ENCODE measurements around the gene TBC1D22A. TPM values are rescaled to one million over a fixed set of nuclear protein-coding genes. Genes with fewer than 3 reads are reported as not detected.

Gene TBC1D22A
- total and polyA plus RNA-seq, 2 donors (not counting 3 experiments of a cell fraction or from before 2014, with no cell fraction given): 26.1 to 32.4 TPM

- intact Hi-C loops (cut with micrococcal nuclease): no loop called here
Observed at GRCh38 chr22:46871826-46872225, 109.4 kb downstream of the TBC1D22A start.

GRCh38 chr22:46875089-46875488, 112.6 kb downstream of the TBC1D22A start:
- POLR2A ChIA-PET: no interaction called here
- Histone ChIP-seq H3K4me2 (ENCODE audit: insufficient read depth, low read length) (no peak overlapping the region), H3K36me3 (ENCODE audit: control insufficient read depth in 2 of 2, extremely low read depth in 1 of 2, insufficient read depth in 2 of 2, low read length in 2 of 2) (no peaks in the 10 kb centered on the region), H3K9me1 (replicated peaks; ENCODE audit: control insufficient read depth, extremely low read depth, insufficient read depth, low read length) (no peaks in the 10 kb centered on the region), H3K4me1 (ENCODE audit: control insufficient read depth, extremely low read depth, insufficient read depth, low read length) (peaks cover 12% of the 10 kb centered on the region), H3K27me3 (ENCODE audit: control insufficient read depth in 2 of 2, insufficient read depth in 2 of 2, low read length in 2 of 2) (no peaks in the 10 kb centered on the region), H3K4me3 (replicated peaks in 1 of 3; ENCODE audit: insufficient read depth in 1 of 3, low read depth in 1 of 3, low read length in 3 of 3) (no peak overlapping the region), H2AFZ (ENCODE audit: low read depth, low read length) (no peak overlapping the region), H3K9ac (replicated peaks; ENCODE audit: extremely low read depth, insufficient read depth, low read length) (no peak overlapping the region), H3K27ac (ENCODE audit: insufficient read depth, low read depth, low read length) (no peak overlapping the region), H4K20me1 (replicated peaks; ENCODE audit: control insufficient read depth, extremely low read depth, insufficient read depth, low read length) (no peaks in the 10 kb centered on the region), H3K79me2 (ENCODE audit: control insufficient read depth, insufficient read depth, low read length) (no peaks in the 10 kb centered on the region), H3K9me3 (replicated peaks; ENCODE audit: control insufficient read depth, insufficient read depth, low read length) (no peaks in the 10 kb centered on the region)
- dilution Hi-C loops (cut with MboI; ENCODE audit: extremely low pct_ligation_motif_present, low sequenced_read_pairs): no loop called here
- CTCF ChIA-PET: no interaction called here
- DNase-seq (ENCODE audit: low read depth, low spot score) (no peak), FAIRE-seq (no peak)
- intact Hi-C loops (cut with micrococcal nuclease): no loop called here
- TF ChIP-seq POLR2AphosphoS5 (IDR thresholded peaks at IDR 0.05; ENCODE audit: insufficient read depth, low read depth, low read length): no peak
- no peak for TF ChIP-seq MYC (IDR thresholded peaks at IDR 0.05; ENCODE audit: low read depth, low read length)
- TF ChIP-seq MAX (IDR thresholded peaks at IDR 0.05; ENCODE audit: insufficient read depth, insufficient read length): no peak
- no peak for TF ChIP-seq POLR2A (IDR thresholded peaks at IDR 0.05; ENCODE audit: low read depth, low read length)
- no peak for TF ChIP-seq GATA2 (IDR thresholded peaks at IDR 0.05; ENCODE audit: insufficient read depth, insufficient read length, low read depth, low read length)
- no TSS peak for BruUV-seq (replicated peaks)

More at GRCh38 chr22:46871826-46872225, 109.4 kb downstream of the TBC1D22A start:
- no peaks in the 10 kb centered on the region for H3K36me3 ChIP-seq (ENCODE audit: control insufficient read depth in 2 of 2, extremely low read depth in 1 of 2, insufficient read depth in 2 of 2, low read length in 2 of 2)
- H3K4me1 ChIP-seq (ENCODE audit: control insufficient read depth, extremely low read depth, insufficient read depth, low read length): peaks cover 12% of the 10 kb centered on the region
- no peak overlapping the region for H3K4me2 ChIP-seq (ENCODE audit: insufficient read depth, low read length)
- H3K9me1 ChIP-seq (replicated peaks; ENCODE audit: control insufficient read depth, extremely low read depth, insufficient read depth, low read length): no peaks in the 10 kb centered on the region
- no peak overlapping the region for H3K4me3 ChIP-seq (replicated peaks in 1 of 3; ENCODE audit: insufficient read depth in 1 of 3, low read depth in 1 of 3, low read length in 3 of 3)
- DNase-seq (ENCODE audit: low read depth, low spot score) (no peak), FAIRE-seq (no peak)
- ChIA-PET POLR2A (no interaction called here), CTCF (no interaction called here)
- no peak overlapping the region for H2AFZ ChIP-seq (ENCODE audit: low read depth, low read length)
- H4K20me1 ChIP-seq (replicated peaks; ENCODE audit: control insufficient read depth, extremely low read depth, insufficient read depth, low read length): no peaks in the 10 kb centered on the region
- no peaks in the 10 kb centered on the region for H3K79me2 ChIP-seq (ENCODE audit: control insufficient read depth, insufficient read depth, low read length)
- H3K27me3 ChIP-seq (ENCODE audit: control insufficient read depth in 2 of 2, insufficient read depth in 2 of 2, low read length in 2 of 2): no peaks in the 10 kb centered on the region
- no TSS peak for BruUV-seq (replicated peaks)
- TF ChIP-seq EZH2 (IDR thresholded peaks at IDR 0.05; ENCODE audit: borderline replicate concordance, low read depth, low read length, severe bottlenecking): no peak
- H3K9ac ChIP-seq (replicated peaks; ENCODE audit: extremely low read depth, insufficient read depth, low read length): no peak overlapping the region
- no peaks in the 10 kb centered on the region for H3K9me3 ChIP-seq (replicated peaks; ENCODE audit: control insufficient read depth, insufficient read depth, low read length)
- H3K27ac ChIP-seq (ENCODE audit: insufficient read depth, low read depth, low read length): no peak overlapping the region
- dilution Hi-C loops (cut with MboI; ENCODE audit: extremely low pct_ligation_motif_present, low sequenced_read_pairs): no loop called here
